ENCODE data around the gene KRTAP25-1.

DNA sequence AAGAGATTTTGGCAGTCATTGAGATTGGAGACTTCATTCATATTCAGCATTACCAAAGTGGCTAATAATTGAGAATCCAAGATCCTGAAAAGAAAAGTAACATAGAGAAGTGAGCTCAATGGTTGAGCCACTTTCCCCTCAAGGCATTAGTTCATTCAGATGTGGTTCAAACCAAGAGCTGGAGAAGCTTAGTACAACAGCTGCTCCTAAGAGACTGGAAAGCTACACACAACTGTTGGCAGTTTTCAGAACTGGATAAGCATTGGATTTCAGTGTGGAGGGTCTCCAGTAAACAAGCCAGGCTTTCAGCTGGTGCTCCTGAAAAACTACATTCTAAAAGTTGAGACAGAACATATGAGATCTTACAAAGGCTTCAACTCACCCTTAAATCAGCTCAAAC is 44.3 kb downstream of the KRTAP25-1 start:
- TF ChIP-seq, protein P1, sequence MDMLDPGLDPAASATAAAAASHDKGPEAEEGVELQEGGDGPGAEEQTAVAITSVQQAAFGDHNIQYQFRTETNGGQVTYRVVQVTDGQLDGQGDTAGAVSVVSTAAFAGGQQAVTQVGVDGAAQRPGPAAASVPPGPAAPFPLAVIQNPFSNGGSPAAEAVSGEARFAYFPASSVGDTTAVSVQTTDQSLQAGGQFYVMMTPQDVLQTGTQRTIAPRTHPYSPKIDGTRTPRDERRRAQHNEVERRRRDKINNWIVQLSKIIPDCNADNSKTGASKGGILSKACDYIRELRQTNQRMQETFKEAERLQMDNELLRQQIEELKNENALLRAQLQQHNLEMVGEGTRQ (IDR thresholded peaks at IDR 0.05; ENCODE audit: borderline replicate concordance, low read depth, low read length) = no peak
- TF ChIP-seq SP1 (IDR thresholded peaks at IDR 0.05; ENCODE audit: low read depth, low read length) (no peak), POLR2A (IDR thresholded peaks at IDR 0.05; ENCODE audit: low read depth, low read length) (no peak), CTCF (IDR thresholded peaks at IDR 0.05 in 2 of 3, conservative IDR thresholded peaks at IDR 0.05 in 1 of 3; ENCODE audit: control insufficient read depth in 2 of 3, extremely low read depth in 1 of 3, insufficient read depth in 1 of 3, low read depth in 3 of 3, low read length in 3 of 3) (no peak)
